Measurements from ENCODE around the gene CDCA4.
"Not testable (repeated sequence)": the region's sequence is repeated elsewhere in the genome, so short reads cannot be mapped to it uniquely, and the experiment has no call there.

Gene CDCA4

DNA sequence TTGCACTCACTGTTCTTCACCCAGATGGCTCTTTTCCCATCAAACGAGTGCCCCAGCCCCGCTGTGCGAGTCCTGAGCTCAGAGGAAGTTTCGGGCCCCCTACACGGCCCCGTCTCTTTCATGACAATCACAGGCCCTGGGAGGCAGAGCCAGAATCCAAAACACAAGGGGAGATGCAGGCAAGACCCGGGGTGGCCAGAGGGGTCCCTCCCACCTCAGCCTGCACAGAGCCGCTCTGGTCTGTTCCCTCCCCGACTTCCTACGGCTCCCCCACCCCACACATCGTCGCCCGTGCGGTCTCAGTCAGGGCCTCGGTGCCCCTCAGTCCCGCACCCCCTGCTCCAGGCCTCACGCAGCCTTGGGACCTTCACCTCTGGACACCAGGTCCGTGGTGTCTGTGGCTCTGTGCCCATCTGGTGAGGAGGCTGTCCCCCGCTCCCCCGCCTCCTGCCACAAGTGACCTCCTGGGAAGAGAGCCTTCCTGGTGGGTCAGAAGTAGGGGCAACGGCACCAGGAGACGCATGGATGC lies 35.5 kb upstream of the CDCA4 start:
- DNase-seq, result no peak

DNA sequence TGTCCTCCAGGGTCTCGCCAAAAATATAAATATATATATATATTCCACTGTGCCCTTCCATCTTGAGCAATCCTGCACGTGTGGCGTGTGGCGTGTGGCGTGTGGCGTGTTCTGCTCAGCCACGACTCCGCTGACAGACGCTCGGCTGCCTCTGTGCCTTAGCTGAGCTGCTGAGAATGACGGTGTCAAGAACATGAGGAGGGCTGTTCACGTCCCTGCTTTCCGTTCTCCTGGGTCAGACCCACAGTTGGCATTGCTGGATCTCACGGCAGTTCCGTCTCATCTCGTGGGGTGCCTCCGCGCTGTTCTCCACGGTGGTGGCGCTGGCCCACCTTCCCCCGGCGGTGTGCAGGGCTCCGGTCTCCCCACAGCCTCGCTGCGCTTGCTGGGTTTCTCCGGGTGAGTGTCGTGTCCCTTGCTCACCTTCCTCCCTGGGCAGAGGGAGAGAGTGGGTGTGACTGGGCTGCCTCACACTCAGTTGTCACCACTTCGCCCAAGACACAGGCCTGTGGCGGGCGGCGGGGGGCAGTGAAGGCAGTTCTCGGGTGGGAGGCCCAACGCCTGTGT lies 34.9 kb upstream of the CDCA4 start:
- DNase-seq, result no peak

DNA sequence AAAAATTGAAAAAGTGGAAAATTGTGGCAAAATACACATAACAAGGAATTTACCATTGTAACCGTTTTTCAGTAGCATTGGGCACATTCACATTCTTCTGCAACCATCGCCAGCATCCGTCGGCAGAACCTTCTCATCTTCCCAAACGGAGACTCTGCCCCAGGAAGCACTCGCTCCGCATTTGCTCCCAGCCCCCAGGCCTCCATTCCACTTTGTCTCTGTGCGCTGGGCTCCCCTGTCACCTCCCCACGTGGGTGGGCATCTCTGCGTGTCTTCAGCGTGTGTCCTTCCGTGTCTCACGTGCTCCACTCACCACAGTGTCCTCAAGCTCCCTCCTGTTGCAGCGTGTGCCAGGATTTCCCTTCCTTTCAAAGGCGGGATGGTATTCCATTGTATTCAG lies 34.5 kb upstream of the CDCA4 start:
- no peak for DNase-seq

DNA sequence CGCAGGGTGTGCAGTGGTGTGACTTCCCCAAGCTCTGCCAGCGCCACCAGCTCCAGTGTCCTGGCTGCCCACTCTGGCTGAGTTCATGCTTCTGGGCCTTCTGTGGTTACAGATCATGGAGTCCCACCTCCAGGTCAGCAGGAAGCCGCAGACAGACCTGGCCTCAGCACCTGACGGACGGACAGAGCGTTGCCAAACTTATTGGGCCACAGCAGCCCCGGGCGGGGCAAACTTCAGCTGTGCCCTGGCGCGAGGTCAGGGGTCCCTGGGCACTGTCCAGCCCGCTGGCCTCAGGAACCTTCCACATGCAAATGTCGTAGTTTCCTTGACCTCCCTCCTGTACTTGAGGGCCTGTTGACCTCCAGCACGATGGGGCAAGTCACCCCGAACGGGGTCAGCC lies 33.1 kb upstream of the CDCA4 start:
- no peak for DNase-seq

DNA sequence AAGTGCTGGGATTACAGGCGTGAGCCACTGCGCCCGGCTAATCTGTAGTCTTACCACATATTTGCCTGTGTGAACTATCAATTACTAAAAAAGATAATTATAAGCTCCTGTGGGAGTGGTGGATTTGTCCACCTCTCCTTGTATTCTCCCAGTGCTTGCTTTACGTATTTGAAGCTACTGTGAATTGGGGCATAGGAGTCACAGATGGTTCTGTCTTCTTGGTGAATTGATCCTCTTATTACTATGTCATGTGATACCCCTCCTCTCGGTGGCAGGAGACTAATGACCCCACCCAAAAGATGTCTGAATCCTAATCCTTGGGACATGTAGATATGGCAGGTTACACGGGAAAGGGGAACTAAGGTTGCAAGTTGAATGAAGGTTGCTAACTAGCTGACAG lies 32.5 kb upstream of the CDCA4 start:
- DNase-seq, result no peak

DNA sequence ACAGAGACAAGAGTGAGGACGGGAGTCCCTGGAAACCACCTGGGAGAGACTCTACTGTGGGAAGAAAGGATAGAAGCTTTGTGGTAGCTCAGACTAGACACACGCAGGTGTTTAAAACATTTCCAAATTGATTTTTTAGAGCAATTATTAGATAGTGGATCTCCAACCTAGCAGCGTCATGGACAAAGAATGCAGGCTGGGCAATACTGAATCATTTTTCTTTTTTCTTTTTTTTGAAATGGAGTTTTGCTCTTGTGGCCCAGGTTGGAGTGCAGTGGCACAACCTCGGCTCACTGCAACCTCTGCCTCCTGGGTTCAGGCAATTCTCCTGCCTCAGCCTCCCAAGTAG lies 31.2 kb upstream of the CDCA4 start:
- no peak for DNase-seq

DNA sequence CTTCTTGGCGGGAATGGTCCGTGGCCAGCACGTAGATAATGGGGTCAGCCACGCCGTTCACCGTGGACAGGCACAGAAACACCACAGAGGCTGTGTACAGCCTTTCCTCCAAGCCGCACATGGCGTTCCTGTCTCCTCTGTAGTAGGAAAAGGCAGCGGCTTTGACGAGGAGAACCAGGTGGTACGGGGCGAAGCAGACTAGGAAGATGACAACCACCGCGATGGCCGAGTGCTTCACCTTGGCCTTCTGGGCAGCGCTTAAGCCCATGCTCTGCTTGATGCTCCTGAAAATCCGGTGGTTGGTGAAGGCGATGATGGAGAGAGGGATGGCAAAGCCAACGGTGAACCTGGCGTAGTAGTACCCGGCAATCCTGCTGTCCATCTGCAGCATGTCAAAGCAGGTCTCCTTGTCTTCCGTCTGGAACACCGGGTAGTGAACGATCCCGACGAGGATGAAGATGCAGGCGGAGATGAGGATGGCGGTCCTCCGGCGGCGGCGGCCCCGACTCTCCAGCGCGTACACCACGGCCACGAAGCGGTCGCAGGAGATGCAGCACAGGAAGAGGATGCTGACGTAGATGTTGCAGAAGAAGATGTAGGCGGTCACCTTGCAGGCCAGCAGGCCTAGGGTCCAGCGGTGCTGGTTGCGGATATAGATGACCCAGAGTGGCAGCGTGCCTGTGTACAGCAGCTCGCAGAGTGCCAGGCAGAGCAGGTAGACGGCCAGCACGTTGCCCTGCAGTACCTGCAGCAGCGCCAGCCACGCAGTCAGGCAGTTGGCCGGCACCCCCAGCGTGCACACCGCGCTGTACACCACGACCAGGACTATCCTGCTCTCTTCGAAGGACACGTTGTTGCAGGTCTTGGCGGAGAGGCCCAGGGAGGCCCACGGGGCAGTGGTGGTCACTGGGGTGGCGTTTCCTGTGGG lies 30.6 kb upstream of the CDCA4 start:
- no peak for DNase-seq

DNA sequence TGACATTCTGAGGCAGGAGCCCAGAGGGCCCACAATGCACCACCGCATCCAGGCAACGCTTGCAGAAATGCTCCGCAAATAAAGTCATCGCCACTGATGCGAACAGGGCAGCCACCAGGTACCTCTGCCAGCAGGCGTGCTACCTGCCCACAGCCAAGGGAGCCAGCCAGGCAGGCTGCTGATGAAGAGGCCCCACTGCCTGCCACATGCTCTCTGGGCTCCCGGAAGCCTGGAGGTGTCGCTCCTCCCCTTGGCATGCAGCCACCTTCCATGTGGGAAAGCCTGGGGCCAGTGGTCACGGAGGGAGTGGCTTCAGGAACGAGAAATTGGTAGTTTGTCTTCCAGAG lies 29.6 kb upstream of the CDCA4 start:
- DNase-seq, result no peak

DNA sequence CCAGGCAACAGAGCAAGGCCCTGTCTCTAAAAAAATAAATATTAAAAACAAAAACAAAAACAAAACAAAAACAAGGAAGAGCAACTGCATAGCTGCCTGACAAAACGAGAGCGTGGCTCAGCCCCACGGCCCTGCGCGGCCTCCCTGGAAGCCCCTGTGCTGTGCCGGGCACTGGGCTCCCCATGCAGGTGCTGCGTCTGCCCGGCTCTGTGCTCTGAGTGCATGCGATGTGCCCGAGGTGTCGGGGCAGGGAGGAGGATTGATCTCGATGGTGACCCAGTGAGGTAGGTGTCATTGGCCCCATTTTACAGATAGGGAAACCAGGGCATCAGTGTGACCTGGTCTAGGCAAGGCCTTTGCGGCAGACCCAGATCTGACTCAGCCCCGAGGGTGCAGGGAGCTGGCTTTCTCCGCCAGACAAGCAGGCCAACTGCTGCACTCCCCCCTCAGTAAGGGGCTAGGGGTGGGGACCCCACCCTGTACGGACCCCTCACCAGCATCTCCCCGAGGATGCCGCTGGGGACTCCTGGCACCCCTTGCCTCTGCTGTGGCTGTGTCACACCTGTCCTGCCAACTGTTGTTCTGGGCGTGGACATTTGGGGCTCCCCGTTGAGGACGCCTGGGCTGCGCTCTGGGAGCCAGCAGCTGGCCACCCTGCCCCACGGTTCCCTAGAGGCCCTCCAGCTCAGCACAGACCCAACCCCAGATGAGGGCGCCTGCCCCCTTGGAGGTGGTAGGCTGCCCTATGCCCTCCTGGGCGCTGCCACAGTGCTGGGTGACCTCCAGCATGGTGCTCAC lies 29.1 kb upstream of the CDCA4 start:
- DNase-seq, result no peak

DNA sequence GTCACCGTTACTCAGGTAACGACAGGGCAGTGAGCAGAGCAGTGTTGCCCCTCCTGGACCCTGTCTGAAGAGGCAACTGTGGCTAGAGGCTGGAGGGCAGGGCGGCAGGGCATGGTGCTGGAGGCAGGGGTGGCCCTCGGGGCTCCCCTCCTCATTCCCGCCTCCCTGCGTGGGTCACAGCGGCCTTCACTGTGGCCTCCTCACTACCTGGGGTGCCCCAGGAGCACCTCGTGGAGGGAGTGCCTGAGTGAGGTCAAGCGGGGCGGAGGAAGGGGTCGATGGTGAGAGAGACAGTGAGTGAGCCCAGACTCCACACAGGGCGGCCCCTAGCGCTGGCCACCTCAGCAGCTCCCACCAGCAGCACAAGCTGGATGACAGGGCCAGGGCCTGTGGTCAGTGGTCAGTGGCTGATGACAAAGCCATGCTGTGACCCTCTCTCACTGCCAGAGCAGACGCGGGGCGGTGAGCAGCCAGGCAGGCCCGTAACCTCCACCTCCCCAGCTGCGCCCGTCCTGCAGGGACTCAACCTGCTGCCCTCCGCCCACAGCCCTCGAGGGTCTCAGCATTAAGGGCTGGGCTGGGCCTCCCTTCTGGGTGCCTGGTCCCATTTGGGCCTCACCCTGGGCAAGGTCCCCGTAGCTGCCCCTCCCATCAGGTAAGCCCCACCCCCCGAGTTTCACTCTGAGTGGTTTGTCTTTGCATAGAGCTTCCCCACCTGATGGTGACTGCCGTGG lies 26.6 kb upstream of the CDCA4 start:
- DNase-seq, result no peak

DNA sequence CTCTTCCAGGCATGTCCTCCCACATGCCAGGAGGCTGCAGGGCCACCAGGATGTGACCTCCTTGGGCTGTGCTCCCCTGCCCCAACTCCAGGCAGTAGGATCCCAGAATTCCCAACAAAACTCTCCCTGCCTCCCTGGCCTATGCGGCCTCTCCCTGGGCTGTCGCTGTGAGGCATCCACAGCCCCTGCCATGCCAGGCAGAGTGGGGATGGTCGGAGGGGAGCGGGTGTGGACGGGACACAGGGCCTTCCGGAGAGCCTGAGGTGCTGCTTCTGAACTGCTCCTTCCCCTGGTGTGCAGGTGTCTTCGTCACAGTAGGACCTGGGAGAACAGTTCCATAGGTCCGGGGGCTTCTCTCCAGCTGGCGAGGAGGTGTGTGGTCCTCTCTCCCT lies 26.0 kb upstream of the CDCA4 start:
- no peak for DNase-seq

DNA sequence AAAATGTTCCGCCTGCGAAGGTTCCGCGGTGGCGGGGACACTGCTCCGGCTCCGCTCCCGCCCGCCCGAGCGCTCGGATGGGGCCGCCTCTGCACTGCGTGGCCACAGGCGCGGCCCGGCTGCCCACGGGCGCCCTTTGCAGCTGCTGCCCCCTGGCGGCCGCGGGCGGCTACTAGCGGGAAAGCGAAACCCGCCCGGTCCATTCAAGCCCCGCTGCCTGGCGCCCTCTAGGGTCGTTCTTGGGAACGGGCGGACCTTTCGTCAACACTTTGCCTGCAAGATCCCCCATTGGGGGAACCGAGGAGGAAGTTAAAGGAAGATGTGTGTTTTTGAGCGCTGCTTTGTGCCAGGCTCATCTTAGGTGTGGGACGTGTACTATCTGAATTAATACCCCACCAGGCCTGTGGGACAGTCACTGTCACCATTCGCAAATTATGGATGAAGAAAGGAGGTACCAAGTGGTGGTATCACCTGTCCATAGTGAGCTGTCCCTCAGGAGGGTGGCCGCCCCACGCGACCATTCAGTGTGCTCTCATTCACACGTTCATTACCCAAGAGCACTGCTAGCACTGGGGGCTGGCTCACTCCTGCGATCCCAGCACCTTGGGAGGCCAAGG lies 24.9 kb upstream of the CDCA4 start:
- DNase-seq, result peak; percentile 95

DNA sequence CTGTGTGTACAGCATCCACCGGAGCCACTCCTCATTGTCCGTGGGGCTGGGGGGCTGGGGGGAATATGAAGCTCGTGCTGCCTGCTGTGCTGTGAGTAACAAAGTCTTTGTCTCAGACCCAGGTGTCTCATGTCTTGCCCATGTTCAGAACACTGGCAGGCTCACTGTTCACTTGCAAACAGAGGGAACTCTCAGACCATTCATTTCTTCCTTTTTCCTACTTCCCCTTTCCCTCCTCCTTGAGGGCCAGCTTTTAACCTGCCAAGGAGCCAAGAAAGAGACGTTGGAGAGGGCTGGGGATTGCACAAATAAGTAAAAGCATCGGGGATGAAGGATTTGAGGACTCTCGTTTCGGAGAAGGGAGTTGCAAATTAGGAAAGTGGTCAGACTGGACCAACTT lies 22.8 kb upstream of the CDCA4 start:
- DNase-seq, result no peak

DNA sequence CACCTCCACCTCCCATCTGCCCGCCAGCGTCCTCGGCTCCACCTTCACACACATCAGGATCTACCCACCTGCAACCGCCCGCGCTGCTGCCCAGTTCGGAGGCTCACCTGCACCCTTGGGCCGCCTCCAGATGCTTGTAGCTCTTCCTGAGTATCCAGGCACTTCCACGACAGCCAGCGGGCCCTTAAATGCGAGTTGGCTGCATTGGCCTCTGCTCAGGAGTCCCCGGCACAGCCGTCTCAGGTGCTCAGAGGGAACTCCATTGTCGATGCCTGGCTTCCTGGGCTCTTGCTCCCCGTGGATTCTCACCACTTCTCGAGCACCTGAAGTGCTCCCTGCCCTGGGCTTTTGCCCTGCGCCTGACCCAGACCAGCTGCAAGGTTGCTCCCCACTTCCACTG lies 21.9 kb upstream of the CDCA4 start:
- DNase-seq, result no peak

DNA sequence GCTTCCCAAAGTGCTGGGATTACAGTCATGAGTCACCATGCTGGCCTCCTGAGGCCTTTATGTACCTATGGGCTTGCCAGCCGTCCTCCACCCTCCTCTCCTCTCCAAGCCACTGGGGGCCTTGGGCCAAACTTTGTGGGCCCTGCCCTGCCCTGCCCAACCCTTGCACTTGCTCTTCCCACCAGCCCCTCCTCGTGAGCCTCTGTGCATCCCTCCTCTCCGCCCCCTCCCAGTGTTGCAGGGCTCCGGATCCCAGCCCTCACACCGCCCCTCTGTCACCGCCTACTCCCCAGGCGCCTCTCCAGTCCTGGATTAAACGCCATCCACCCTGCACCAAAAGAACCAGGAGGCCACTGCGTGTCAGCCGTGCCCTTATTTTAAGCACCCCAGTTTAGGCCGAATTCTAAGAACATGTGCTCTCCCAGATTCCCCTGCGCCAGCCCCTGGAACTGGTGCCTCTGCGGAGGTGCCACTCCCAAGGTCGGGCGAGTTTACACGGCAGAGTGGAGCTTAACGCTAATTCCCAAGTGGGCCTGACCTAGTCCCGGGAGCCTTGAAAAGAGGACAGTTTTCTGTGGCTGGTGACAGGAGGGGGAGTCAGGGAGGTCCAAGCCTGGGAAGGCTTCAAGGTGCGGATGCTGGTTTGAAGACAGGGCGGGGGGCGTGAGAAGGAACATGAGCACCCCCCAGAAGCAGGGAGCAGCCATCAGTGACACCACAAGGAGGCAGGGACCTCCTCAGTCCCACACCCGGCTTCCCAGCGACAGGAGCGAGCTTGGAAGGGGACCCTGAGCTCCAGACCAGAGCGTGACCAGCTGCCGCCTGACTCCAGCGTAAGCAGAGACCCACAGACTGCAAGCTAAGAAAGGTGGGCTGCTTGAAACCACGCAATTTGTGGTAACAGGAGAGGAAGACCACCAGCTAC lies 21.2 kb upstream of the CDCA4 start:
- no peak for DNase-seq

DNA sequence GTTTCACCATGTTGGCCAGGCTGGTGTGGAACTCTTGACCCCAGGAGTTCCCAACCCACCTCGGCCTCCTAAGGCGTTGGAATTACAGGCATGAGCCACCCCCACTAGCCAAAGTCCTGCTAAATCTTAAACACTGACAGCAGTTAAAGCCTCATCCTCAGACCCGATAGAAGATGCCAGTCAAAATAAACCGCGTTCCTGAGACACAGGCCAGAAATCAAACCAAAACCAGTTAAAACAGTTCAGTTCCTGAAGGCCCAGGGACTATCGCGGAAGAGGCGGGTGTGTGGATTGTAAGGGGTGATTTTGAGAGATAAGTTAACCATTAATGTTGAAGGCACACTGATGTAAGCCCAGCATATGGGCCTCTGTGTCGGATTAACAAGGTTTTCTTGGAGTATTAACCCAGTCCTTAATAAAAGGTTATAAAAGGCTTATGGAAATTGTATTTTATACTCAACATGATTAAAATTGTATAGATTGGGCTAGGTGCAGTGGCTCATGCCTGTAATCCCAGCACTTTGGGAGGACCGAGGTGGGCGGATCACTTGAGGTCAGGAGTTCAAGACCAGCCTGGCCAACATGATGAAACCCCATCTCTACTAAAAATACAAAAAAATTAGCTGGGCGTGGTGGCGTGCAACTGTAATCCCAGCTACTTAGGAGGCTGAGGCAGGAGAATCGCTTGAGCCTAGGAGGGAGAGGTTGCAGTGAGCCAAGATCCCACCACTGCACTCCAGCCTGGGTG lies 18.7 kb upstream of the CDCA4 start:
- no peak for DNase-seq

DNA sequence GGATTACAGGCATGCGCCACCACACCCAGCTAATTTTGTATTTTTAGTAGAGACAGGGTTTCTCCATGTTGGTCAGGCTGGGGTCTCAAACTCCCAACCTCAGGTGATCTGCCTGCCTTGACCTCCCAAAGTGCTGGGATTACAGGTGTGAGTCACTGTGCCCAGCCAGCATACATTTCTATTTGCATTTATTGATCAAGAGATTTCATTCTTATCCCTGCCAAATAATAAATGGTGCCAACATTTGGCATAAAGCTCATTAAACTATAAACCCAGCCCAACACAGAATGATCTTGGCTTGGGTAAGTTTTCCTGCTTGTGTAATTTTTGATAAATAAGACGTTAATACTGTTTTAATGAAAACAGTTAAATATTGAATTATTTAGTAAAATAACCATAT lies 14.7 kb upstream of the CDCA4 start:
- not testable (repeated sequence) for DNase-seq

DNA sequence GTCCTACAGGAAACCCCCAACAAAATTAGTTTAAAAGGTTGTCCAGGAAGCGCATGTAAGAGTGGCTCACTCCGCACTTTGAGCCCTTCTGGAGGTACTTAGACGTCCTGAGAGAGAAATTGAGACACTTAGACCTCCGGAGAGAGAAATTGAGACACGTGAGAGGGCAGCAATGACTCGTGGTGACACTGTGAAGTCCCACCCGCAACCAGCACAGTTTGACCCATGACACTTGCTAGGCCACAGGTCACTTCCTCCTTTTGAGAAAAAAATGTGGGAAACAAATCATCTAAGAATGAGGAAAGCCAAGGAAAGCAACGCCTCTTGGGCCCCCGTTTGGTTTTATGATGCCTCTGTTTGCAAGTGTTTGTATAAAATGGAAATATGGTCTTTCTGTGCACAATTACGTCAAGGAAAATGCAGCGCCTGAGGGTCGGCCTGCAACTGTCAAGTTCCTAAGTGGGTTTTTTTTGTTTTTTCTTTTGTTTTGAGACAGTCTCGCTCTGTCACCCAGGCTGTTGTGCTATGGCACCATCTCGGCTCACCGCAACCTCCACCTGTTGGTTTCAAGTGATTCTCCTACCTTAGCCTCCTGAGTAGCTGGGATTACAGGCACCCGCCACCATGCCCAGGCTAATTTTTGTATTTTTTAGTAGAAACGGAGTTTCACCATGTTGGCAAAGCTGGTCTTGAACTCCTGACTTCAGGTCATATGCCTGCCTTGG lies 13.6 kb upstream of the CDCA4 start:
- no peak for DNase-seq

DNA sequence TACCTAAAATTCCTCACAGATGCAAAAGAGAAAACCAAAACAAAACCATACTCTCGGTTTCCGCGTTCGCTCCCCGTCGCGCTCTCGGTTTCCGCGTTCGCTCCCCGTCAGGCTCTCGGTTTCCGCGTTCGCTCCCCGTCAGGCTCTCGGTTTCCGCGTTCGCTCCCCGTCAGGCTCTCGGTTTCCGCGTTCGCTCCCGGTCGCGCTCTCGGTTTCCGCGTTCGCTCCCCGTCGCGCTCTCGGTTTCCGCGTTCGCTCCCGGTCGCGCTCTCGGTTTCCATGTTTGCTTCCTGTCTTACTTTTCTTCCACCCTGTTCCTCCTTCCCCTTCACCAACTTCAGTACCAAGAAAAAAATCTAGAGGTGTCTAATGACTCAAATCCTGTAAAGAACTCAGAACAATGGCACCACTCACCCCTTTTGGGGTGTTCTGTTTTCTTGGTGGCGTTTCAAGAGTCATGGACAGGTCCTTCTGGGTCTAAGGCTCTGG lies 12.6 kb upstream of the CDCA4 start:
- not testable (repeated sequence) for DNase-seq

DNA sequence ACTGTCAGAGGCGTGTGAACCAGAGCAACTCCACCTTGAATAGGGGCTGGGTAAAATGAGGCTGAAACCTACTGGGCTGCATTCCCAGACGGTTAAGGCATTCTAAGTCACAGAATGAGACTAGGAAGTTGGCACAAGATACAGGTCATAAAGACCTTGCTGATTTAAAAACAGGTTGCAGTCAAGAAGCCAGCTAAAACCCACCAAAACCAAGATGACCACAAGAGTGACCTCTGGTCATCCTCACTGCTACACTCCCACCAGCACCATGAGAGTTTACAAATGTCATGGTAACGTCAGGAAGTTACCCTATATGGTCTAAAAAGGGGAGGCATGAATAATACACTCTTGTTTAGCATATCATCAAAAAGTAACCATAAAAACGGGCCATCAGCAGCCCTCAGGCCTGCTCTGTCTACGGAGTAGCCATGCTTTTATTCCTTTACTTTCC lies 11.6 kb upstream of the CDCA4 start:
- DNase-seq, result not testable (repeated sequence)
